ENCODE data around the gene MYO1B.

MYO1B gene

DNA sequence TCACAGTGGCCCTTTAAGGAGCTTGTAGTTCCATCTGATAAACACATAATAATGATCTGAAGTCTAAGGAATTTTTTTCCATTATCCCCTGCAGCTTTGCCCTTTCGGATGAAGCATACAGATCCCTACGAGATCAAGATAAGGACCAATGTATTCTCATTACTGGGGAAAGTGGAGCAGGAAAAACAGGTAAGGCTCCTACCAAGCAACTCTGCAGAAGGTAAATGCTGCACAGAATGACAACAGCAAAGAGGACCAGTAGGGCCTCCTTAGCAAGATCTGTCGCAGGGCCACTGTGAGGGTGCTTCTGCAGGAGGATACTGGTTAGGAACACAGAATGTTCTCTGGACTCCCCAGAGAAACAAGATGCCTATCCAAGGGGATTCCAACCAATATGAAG is 84.6 kb downstream of the MYO1B start:
- peaks cover 37% of the 10 kb centered on the region for H3K36me3 ChIP-seq (ENCODE audit: insufficient read depth, low read depth, low read length)
- no peaks in the 10 kb centered on the region for H3K9me3 ChIP-seq (ENCODE audit: insufficient read depth, low read depth, low read length)
- H3K9ac ChIP-seq (ENCODE audit: low read depth, low read length), result no peak overlapping the region
- H3K27ac ChIP-seq (ENCODE audit: low read length), result no peak overlapping the region
- H3K27me3 ChIP-seq (ENCODE audit: insufficient read depth, low read length), result no peaks in the 10 kb centered on the region
- H3K4me3 ChIP-seq (ENCODE audit: low read length), result no peak overlapping the region
- H3K4me1 ChIP-seq (ENCODE audit: insufficient read depth, low read length), result no peaks in the 10 kb centered on the region; the same call in 1 of the 2 replicates

DNA sequence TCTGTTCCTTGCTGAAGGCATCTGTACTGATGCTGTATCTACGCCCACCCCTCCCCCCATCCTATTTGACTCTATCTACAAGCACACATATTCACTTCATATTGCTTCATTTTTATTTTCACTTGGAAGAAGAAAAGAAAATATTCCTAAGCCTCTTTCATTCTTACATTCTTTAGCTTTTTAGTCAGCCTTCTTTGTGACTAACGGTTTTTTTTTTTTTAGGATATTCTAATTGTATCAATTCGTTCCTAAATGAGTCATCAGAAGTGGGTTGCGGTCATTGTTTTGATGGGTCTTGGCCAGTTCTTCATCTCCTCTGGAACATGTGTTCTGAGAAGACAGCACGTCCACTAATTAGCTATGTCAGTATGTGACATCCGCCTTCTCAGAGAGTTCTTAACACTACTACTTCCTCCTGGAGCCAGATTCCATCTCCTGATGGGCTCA is 88.7 kb downstream of the MYO1B start:
- Histone ChIP-seq H3K4me1 (ENCODE audit: insufficient read depth, low read length) (no peaks in the 10 kb centered on the region), H3K4me3 (ENCODE audit: low read length) (no peak overlapping the region), H3K36me3 (ENCODE audit: insufficient read depth, low read depth, low read length) (peaks cover 46% of the 10 kb centered on the region), H3K27ac (ENCODE audit: low read length) (no peak overlapping the region), H3K9ac (ENCODE audit: low read depth, low read length) (no peak overlapping the region), H3K9me3 (ENCODE audit: insufficient read depth, low read depth, low read length) (no peaks in the 10 kb centered on the region), H3K27me3 (ENCODE audit: insufficient read depth, low read length) (no peaks in the 10 kb centered on the region)

DNA sequence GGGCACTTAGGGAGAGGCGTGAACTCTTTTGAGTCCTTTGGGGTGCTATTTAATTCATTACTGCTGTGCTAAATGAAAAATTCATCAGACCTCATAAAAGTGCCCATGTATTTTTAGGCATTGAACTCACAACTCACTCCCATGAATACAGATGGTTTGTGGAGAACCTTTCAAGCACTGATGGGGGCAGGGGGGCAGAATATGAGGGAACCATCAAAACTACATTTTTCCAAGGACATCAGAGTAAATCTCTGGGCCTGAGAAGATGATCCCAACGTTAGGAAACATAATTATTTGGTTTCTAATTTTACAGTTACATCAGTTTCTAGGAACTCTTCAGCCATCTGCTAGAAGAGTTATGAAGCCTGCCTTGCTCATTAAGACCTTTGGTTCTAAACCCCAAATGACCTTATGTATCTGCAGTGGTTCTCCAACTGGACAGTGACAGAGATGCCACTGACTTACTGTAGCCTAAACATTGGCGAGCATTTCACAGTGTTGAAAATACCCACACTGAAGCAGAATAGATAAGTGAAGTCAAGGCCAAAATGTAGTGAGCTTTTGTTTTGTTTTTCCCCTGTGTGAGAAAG is 90.8 kb downstream of the MYO1B start:
- no peaks in the 10 kb centered on the region for H3K9me3 ChIP-seq (ENCODE audit: insufficient read depth, low read depth, low read length)
- H3K4me1 ChIP-seq (ENCODE audit: insufficient read depth, low read length), result no peaks in the 10 kb centered on the region
- H3K4me3 ChIP-seq (ENCODE audit: low read length), result no peak overlapping the region
- H3K36me3 ChIP-seq (ENCODE audit: insufficient read depth, low read depth, low read length), result peaks cover 35% of the 10 kb centered on the region
- H3K27ac ChIP-seq (ENCODE audit: low read length), result no peak overlapping the region
- H3K27me3 ChIP-seq (ENCODE audit: insufficient read depth, low read length), result no peaks in the 10 kb centered on the region
- no peak overlapping the region for H3K9ac ChIP-seq (ENCODE audit: low read depth, low read length)

DNA sequence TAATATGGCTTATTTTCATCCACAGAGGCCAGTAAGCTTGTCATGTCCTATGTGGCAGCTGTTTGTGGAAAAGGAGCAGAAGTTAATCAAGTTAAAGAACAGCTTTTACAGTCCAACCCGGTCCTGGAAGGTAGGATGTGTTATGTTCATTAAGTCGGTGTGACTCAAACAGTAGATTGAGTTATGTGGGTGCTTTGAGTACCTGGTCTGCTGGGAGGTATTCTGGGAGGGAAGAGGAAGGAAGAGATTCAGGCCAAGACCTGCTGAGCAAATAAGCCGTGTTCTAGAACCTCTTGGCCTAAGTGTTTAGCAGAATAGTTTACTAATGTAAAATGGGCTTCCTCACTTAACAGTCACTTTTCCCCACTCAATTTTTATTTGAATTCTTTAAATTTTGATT is 96.2 kb downstream of the MYO1B start:
- Histone ChIP-seq H3K9ac (ENCODE audit: low read depth, low read length) (no peak overlapping the region), H3K36me3 (ENCODE audit: insufficient read depth, low read depth, low read length) (peaks cover 37% of the 10 kb centered on the region)

DNA sequence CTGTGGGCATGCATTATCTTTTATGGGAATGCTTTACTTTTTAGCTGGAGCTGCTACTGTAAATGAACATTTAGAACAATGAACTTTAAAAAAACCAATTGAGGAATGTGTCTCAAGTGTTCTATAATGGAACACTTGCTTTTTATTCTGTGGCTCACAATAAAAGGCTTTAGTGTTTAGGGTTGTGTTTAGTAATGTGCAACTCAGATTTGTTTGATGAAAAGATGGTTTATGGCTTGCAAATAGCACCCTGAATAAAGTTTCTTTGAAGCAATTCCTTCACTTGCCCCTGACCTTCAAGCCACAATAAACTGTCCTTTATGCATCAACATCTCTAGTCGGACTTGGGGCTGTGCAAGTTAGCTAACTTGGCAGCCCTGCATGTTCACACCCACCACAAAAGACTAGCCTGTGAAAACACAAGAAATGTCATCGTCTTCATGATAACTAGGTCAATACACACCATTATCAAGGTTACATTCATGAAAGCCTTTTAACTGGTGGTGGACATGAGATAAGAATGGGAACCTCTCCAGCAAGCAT is 98.7 kb downstream of the MYO1B start:
- Histone ChIP-seq H3K9ac (ENCODE audit: low read depth, low read length) (no peak overlapping the region), H3K4me1 (ENCODE audit: insufficient read depth, low read length) (no peaks in the 10 kb centered on the region), H3K36me3 (ENCODE audit: insufficient read depth, low read depth, low read length) (peaks cover 57% of the 10 kb centered on the region), H3K27me3 (ENCODE audit: insufficient read depth, low read length) (no peaks in the 10 kb centered on the region), H3K4me3 (ENCODE audit: low read length) (no peak overlapping the region), H3K27ac (ENCODE audit: low read length) (no peak overlapping the region), H3K9me3 (ENCODE audit: insufficient read depth, low read depth, low read length) (no peaks in the 10 kb centered on the region)

More for the DNA sequence above, 96.2 kb downstream of the MYO1B start:
- Histone ChIP-seq H3K9me3 (ENCODE audit: insufficient read depth, low read depth, low read length) (no peaks in the 10 kb centered on the region), H3K27ac (ENCODE audit: low read length) (no peak overlapping the region), H3K4me1 (ENCODE audit: insufficient read depth, low read length) (no peaks in the 10 kb centered on the region), H3K4me3 (ENCODE audit: low read length) (no peak overlapping the region), H3K27me3 (ENCODE audit: insufficient read depth, low read length) (no peaks in the 10 kb centered on the region)

DNA sequence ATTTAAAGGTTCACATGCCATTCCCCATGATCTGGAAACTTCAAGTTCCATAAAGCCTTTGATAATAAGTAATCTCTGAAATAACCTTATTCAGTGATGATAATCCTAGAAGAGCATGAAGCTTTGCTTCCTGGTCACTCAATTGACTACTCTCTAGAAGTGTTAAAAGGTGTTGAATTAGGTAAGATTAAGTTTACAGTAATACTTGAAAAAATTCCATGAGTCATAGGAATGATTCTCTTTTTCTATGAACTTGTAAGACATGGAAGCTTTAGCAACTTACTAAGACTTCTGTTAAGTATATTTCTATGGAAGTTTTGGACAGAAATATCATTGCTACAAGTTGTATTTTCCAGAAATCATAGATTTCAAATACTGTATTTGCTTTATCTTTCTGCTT is 100.6 kb downstream of the MYO1B start:
- peaks cover 63% of the 10 kb centered on the region for H3K36me3 ChIP-seq (ENCODE audit: insufficient read depth, low read depth, low read length)
- no peak overlapping the region for H3K9ac ChIP-seq (ENCODE audit: low read depth, low read length)
- H3K9me3 ChIP-seq (ENCODE audit: insufficient read depth, low read depth, low read length), result no peaks in the 10 kb centered on the region
- H3K27ac ChIP-seq (ENCODE audit: low read length), result no peak overlapping the region
- no peak overlapping the region for H3K4me3 ChIP-seq (ENCODE audit: low read length)
- no peaks in the 10 kb centered on the region for H3K4me1 ChIP-seq (ENCODE audit: insufficient read depth, low read length)
- no peaks in the 10 kb centered on the region for H3K27me3 ChIP-seq (ENCODE audit: insufficient read depth, low read length)

DNA sequence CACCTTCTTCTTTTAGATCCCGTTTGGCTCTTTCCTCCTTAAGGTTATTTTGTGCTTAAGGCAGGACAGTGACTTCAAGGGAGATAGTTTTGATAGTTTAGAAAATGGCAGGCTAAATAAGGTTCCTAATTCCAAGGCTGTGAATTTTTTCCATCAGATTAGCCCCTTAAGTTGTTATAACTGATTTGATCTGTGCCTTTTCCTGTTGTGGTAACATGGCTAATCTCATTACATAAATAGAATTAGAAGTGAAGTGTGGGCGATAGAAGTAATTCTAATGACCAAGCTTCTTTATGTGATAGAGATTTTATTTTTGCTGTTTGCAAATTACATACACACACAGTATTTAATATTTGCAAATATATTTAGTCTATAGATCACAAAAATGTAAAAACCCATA is 102.0 kb downstream of the MYO1B start:
- H3K9me3 ChIP-seq (ENCODE audit: insufficient read depth, low read depth, low read length), result no peaks in the 10 kb centered on the region

DNA sequence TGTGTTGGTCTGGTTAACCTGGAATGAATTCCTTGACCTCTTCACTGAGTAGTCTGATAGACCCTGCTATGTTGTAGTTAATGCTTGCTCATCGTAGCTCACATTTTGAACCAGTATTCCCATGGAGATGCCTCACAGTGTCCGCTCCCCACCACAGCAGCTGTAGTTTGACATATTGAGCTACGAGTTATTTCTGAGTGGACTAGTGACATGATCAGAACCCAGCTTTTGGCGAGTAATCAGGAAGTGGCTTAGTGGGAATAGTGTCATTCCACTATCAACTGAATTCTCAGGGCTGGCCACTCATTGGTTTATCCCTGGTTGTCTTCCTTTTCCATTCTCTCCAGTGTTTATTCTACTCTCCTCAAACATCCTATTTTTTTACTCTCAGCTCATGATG is 102.7 kb downstream of the MYO1B start:
- no peak overlapping the region for H3K9ac ChIP-seq (ENCODE audit: low read depth, low read length)
- H3K27me3 ChIP-seq (ENCODE audit: insufficient read depth, low read length), result no peaks in the 10 kb centered on the region
- H3K9me3 ChIP-seq (ENCODE audit: insufficient read depth, low read depth, low read length), result no peaks in the 10 kb centered on the region
- peaks cover 50% of the 10 kb centered on the region for H3K36me3 ChIP-seq (ENCODE audit: insufficient read depth, low read depth, low read length)
- H3K4me1 ChIP-seq (ENCODE audit: insufficient read depth, low read length), result no peaks in the 10 kb centered on the region
- H3K4me3 ChIP-seq (ENCODE audit: low read length), result no peak overlapping the region
- no peak overlapping the region for H3K27ac ChIP-seq (ENCODE audit: low read length)

More for the DNA sequence above, 102.0 kb downstream of the MYO1B start:
- Histone ChIP-seq H3K36me3 (ENCODE audit: insufficient read depth, low read depth, low read length) (peaks cover 54% of the 10 kb centered on the region), H3K9ac (ENCODE audit: low read depth, low read length) (no peak overlapping the region), H3K4me1 (ENCODE audit: insufficient read depth, low read length) (no peaks in the 10 kb centered on the region), H3K27ac (ENCODE audit: low read length) (no peak overlapping the region), H3K27me3 (ENCODE audit: insufficient read depth, low read length) (no peaks in the 10 kb centered on the region), H3K4me3 (ENCODE audit: low read length) (no peak overlapping the region)

DNA sequence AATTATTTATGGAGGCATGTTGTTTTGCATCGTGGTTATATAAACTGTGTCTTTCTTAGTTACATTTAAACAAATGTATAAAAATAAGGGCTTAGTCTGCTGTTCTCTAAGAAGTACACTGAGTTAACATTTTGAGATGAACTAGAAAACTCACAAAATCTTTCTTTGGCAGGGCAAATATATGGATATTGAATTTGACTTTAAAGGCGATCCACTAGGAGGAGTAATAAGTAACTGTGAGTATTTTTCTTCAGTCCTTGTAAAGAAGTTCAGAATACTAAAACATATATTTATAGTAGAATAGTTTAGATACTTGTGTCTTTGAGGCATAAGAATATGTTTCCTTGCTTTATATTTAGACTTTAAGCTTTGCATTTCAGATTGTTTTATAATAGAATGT is 104.8 kb downstream of the MYO1B start:
- Histone ChIP-seq H3K4me1 (ENCODE audit: insufficient read depth, low read length) (no peaks in the 10 kb centered on the region), H3K9ac (ENCODE audit: low read depth, low read length) (no peak overlapping the region), H3K27ac (ENCODE audit: low read length) (no peak overlapping the region), H3K9me3 (ENCODE audit: insufficient read depth, low read depth, low read length) (no peaks in the 10 kb centered on the region; the same call in 1 of the 2 replicates), H3K36me3 (ENCODE audit: insufficient read depth, low read depth, low read length) (peaks cover 59% of the 10 kb centered on the region), H3K4me3 (ENCODE audit: low read length) (no peak overlapping the region), H3K27me3 (ENCODE audit: insufficient read depth, low read length) (no peaks in the 10 kb centered on the region)

DNA sequence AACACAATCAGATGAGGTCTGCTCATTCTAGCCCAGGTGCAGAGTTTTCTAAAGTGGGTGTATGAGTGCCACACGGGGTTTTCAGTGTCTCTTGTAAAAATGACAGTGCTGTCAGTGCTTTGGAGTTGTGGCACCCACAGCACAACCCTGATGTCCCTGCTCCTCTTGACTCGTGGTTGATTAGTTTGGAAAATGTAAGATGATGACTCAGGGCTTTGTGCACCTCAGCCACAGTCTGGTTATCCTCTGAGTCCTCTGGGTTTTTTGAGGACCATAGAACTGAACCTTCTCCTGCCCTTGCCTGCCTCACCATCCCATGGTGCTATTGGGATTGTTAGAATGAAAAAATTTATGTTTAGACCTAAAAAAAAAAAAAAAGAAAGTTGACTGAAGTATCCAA is 105.6 kb downstream of the MYO1B start:
- H3K9ac ChIP-seq (ENCODE audit: low read depth, low read length), result no peak overlapping the region
- H3K4me3 ChIP-seq (ENCODE audit: low read length), result no peak overlapping the region
- no peaks in the 10 kb centered on the region; the same call in 1 of the 2 replicates for H3K9me3 ChIP-seq (ENCODE audit: insufficient read depth, low read depth, low read length)
- H3K27ac ChIP-seq (ENCODE audit: low read length), result no peak overlapping the region
- H3K36me3 ChIP-seq (ENCODE audit: insufficient read depth, low read depth, low read length), result peaks cover 56% of the 10 kb centered on the region
- no peaks in the 10 kb centered on the region for H3K4me1 ChIP-seq (ENCODE audit: insufficient read depth, low read length)
- H3K27me3 ChIP-seq (ENCODE audit: insufficient read depth, low read length), result no peaks in the 10 kb centered on the region

DNA sequence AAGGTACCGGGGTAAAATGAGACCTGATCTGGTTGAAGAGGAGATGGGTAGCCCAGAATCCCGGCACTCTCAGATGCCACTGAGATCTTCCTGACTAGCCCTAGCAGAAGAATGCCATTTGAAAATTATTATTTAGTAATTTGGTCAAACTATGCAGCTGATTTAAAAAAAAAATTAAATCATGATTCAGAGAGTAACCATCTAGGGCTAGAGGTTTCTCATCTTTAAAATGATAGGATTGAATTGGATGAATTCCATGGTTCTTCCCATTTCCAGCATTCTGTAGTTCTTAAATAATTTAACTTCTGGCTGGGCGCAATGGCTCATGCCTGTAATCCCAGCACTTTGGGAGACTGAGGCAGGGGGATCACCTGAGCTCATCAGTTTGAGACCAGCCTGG is 106.1 kb downstream of the MYO1B start:
- Histone ChIP-seq H3K4me1 (ENCODE audit: insufficient read depth, low read length) (no peaks in the 10 kb centered on the region), H3K4me3 (ENCODE audit: low read length) (no peak overlapping the region), H3K27me3 (ENCODE audit: insufficient read depth, low read length) (no peaks in the 10 kb centered on the region), H3K27ac (ENCODE audit: low read length) (no peak overlapping the region), H3K9me3 (ENCODE audit: insufficient read depth, low read depth, low read length) (no peaks in the 10 kb centered on the region; the same call in 1 of the 2 replicates), H3K9ac (ENCODE audit: low read depth, low read length) (no peak overlapping the region), H3K36me3 (ENCODE audit: insufficient read depth, low read depth, low read length) (peaks cover 51% of the 10 kb centered on the region)

DNA sequence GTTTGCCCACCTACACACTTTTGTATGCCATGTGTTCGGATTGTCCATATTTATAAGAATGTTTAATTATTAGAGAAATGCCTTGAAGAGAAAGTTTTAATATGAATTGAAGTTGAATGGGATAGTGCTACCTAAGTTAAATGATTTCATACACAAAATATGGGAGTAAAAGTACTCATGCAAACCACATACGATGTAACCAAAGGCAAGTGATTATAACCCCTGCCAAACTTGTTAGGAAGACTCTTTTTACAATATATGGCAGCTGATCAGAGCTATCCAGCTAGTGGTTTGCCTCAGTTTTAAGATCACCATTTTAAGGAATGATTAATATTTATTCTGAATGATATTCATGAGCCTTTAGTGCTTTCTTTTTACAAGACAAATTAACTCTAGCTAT is 106.7 kb downstream of the MYO1B start:
- Histone ChIP-seq H3K9ac (ENCODE audit: low read depth, low read length) (no peak overlapping the region), H3K4me1 (ENCODE audit: insufficient read depth, low read length) (no peaks in the 10 kb centered on the region), H3K9me3 (ENCODE audit: insufficient read depth, low read depth, low read length) (no peaks in the 10 kb centered on the region; the same call in 1 of the 2 replicates), H3K4me3 (ENCODE audit: low read length) (no peak overlapping the region), H3K27me3 (ENCODE audit: insufficient read depth, low read length) (no peaks in the 10 kb centered on the region), H3K36me3 (ENCODE audit: insufficient read depth, low read depth, low read length) (peaks cover 45% of the 10 kb centered on the region; the same call in 1 of the 2 replicates), H3K27ac (ENCODE audit: low read length) (no peak overlapping the region)
